Measurements from ENCODE around the gene CMC4.

DNA sequence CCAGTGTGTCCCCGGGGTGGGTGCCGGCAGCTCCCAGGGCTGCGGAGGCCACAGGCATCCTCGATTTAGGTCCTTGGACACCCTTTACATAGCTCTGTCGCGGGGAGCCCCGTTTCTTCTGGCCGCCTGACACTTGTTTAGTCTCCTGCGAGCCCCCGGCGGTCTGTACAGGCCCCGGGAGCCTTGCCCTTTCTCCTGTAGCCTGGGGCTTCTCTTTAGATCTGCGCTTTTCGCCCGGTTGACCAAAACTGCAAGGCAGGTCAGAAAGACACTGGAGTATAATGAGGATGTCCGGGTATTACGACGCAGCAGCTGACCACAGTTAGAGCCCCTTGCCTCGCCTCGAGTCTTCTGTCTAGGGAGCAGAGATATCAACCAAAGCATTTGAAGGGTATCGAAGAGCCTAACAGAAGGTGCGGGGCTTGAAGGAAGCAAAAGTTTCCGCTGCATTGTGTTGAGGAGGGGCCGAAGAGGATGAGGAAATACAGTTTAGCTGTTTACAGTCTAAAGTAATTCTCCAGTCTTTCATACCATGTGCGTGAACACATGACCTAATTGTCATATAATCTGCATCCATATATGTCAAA lies 851 bp upstream of the CMC4 start:
- TF ChIP-seq, protein P1, sequence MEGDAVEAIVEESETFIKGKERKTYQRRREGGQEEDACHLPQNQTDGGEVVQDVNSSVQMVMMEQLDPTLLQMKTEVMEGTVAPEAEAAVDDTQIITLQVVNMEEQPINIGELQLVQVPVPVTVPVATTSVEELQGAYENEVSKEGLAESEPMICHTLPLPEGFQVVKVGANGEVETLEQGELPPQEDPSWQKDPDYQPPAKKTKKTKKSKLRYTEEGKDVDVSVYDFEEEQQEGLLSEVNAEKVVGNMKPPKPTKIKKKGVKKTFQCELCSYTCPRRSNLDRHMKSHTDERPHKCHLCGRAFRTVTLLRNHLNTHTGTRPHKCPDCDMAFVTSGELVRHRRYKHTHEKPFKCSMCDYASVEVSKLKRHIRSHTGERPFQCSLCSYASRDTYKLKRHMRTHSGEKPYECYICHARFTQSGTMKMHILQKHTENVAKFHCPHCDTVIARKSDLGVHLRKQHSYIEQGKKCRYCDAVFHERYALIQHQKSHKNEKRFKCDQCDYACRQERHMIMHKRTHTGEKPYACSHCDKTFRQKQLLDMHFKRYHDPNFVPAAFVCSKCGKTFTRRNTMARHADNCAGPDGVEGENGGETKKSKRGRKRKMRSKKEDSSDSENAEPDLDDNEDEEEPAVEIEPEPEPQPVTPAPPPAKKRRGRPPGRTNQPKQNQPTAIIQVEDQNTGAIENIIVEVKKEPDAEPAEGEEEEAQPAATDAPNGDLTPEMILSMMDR (conservative IDR thresholded peaks at IDR 0.05; ENCODE audit: low read length), result no peak
- no peak for TF ChIP-seq EZH2phosphoT487 (IDR thresholded peaks at IDR 0.05; ENCODE audit: borderline replicate concordance, low read depth, low read length)

Measured in OCI-LY7 (cell line).